GM19455 (cell line): ENCODE data around the gene MYO16.

Experiments
- ATAC-seq: cut with Tn5 transposase; IDR thresholded peaks from one replicate; pipeline ENCODE4 v1.9.1; 2021; ENCODE audit not compliant: unreplicated experiment

Gene MYO16

DNA sequence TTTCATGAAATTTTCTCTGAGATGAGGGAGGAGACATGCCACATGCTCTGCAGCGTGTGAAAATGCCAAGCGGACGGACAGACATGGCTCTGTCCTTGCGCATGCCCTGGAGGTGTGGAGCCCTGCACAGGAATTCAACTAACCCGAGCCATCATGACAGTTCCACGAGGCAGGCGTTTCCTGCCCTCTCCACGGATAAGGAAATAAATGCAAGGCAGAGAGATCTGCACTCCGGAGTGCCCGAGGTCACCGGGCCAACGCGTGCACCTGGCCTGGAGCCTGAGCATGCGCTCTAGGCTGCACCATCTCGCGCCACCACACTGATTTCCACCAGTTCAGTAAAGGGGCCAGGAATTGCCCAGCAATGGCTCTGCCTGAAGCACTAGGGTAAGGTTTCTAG, 298.2 kb downstream of the MYO16 start:
- no peak for ATAC-seq

DNA sequence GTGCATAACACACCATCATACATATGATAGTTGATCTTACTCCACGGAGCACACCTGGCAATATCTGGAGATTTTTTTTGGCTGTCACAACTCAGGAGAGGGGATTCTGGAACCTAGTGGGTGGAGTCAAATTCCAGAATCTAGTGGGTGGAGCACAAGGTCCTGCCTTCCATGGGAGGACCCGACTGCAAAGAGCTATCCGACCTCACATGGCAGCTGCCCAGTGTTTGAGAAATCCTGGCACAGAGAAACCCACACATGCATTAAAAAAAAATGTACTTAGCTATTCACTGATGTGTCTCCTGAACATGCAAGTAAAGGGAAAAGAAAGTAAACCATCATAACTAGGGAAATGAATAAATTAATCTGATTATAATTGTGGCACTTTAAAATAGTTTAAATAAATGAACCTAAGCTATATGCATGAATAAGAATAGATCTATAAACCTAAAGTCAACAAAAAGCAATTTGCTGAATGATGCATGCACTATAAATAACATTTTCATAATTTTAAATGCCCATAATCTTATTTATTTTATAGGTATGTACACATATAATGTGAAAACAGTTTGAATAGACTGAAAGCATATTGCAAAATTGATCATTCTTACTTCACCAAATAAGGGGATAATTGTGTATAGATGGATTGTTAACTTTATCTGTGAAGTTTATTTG, 300.3 kb downstream of the MYO16 start:
- no peak for ATAC-seq

DNA sequence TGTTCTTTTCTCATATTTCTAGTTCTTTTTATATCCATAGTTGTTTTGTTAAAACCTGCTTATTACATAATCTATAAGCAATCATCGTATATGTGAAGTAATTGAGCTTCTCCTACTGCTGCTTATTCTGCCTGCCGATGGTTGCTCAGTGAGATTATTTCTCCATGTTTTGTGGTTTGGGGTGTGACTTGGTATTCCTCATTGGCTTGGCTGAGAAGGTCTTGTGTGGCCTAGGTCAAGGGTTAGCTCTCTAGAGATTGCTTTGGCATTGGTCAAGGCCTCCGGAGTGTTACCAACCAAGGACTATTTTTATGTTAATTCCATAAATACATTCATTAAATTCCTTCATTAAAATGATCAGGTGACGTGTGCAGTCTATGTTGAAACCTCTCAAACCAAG, 302.8 kb downstream of the MYO16 start:
- no peak for ATAC-seq

DNA sequence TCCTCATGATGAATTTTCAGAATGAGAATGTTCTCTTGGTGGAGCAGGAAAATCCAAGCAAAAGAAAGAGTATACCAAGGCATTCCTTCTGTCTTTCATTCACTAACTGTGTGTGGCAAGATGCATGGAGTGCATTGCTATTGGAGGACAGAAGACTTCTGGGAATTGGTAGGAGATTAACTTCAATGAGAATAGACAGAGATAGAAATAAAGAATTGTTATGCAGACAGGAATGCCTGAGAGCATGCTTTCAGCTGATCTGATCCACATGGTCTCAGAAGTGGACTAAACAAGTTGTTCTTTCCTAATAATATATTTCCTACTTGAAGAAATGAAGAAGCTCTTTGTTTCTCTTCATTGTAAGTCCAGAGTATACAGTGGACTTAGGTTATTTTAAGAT, 303.6 kb downstream of the MYO16 start:
- ATAC-seq = no peak

DNA sequence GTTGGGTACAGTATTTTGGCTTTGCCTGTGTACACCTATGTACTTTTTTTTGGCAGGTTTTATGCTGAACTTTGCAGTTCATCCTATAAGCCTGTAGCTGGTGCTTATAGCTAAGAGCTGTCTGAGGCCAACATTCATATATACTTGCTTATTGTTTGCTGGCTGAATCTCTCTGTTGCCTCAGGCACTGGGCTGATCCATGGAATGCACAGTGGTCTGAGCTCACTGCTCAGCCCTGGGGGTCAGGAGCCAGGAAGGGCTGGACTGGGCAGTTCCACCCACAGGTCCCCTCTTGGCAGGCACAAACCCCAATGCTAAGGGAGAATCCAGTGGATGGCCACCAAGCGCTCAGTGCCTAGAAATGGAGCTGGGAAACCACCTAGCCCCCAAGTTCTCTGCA, 308.7 kb downstream of the MYO16 start:
- ATAC-seq = no peak

DNA sequence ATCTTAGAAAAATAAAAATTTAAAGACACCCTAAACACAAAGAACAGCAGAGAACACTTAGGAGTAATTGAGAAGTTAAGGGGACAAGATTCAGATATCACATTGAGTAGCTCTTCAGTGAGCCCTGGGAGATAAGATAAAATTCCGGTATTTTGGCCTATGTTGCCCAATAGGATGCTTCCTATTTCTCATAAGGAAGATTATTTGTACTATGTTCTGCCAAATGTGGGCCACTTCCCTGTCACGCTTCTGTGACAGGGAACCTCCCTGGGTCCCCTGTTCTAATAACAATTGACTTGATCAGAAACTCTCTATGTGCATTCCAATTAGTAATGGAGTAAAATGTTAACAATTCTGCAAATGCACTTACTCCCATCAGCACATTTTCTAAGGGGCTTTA, 310.7 kb downstream of the MYO16 start:
- ATAC-seq = no peak

DNA sequence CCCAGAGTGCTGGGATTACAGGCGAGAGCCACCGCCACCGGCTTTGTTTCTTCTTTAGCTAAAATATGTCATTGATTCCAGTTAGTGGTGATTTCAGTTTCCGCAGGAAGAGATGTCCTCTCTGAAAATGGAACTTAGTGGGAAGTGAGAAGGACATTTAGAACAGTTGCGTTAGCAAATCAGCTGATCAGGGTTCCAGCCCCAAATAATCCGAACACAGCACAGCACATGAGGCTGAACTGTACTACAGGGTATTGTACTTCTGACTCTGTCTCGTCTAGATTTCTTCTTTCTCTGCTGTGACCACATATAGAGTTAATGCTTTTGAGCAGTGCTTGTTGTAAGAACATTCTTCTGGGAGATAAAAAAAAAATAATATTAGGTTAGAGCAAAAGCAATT, 314.4 kb downstream of the MYO16 start:
- no peak for ATAC-seq

DNA sequence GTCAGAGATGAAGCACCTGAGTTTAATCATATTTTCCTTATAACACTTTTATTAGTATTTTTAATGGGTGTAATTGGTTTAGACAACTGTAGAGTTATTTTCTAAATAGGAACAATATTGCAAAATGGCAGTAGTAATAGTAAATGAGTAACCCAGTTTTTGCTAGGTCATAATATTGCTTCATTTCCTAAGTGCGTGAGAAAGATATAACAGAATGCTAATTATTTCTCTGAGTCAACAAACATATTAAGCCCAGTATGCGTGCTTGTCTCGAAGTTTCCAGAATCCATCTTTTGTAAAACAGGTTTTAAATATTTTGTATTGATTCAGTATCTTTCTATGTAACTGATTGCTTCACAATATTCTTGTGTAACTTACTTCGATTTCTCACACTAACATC, 315.3 kb downstream of the MYO16 start:
- no peak for ATAC-seq

DNA sequence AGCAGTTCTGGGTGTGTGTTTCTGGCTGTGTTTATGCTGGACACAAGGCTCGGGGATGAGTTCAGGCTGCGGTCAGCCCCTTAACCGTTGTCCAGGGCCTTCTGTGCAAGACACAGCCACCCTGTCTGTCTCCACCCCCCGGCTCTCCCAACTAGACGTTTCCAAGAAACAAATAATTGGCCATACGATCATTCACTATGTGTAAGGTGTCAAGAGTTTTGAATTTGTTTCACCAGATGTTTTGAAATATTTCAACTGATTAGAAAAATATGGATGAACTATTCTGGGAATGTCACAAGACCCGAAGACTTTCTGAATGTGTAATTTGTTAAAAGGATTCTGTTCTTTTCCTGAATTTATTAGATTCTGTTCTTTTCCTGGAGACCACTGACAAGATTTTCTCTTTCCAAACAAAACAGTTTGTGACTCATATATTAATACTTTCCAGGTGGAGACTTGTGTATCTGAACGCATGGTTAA, 318.2 kb downstream of the MYO16 start:
- no peak for ATAC-seq

DNA sequence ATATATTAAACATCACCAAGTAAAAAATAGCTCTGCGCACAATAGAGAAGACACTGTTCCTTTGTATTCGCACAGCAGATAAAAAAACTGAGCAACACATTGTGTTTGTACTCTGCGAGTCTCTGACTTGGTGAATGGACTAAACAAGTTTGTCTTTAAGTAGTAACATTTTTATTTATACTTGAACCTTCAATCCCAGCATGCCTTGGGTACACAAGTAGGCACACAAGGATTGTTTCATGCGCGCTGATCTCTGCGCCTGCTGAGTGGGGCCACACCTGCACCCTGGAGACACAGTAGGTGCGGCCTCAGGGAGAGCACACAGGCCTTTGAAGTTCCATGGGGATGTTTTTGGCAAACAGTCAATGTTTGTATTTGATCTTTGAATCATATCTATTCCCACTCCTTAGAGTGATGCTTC, 318.9 kb downstream of the MYO16 start:
- ATAC-seq = no peak

DNA sequence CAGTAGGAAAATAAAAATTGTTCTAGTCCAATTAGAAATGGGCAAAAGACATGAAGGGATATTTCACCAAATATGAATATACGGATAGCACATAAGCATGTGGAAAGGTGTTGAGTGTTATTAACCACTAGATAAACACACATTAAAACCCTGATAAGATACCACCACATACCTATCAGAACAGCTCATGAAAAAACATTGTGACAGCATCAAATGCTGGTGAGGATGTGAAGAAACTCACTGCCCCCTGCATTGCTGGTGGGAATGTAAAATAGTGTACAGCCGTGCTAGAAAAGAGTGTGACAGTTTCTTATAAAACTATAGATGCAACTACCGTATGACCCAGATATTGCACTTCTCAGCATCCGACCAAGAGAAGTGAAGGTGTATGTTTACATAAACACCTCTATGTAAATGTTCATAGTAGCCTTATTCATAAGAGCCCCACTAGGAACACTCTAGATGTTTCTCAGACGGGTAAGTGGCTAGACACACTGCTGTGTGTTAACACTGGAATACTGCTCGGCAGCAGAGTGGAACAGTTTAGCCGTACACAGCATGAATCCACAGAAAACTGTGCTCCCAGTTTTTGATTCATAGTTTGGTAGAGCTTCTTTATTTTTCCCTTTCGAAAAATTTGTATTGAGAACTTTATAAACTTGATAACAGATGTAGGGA, 321.1 kb downstream of the MYO16 start:
- ATAC-seq = no peak

DNA sequence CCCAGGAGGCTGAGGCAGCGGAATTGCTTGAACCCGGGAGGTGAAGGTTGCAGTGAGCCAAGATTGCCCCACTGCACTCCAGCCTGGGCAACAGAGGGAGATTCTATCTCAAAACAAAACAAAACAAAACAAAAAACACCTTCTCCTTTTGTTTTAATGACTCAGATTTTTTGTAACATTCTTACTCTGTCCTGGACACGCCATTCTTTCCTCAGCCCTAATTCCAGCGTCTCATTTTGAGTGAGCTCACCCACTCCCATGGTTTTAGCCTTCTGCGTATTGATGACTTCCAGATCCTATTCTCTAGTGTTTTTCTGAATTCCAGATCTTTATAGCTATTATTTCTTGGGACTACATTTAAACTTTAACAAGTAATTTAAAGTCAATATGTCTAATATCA, 326.3 kb downstream of the MYO16 start:
- no peak for ATAC-seq

DNA sequence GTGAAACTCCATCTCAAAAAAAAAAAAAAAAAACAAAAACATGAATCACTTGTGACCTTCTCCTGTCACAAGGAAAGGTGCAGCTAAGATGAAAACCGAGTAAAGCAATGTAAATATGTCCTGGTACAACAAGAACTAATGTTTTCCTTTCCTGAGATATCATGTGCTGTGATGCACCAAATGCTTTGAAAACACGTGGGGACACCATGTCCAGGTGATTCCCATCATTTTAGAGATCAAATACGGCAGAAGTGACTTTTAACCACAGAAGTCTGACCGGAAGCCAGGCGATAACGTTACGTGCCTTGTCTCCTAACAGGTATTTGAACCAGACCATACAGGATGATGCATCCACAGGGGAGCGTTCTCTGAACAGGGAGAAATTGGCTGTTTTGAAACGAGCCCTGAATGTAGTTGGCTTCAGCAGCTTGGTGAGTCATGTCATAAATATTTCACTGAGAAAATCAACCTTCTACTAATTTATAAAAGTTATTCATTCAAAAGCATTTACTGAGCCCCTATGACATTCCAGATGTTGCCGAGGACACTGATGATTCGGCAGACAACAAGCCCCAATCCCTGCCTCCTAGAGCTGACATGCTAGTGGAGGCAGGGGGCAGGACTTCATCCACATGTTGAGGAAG, 328.1 kb downstream of the MYO16 start:
- ATAC-seq = no peak

DNA sequence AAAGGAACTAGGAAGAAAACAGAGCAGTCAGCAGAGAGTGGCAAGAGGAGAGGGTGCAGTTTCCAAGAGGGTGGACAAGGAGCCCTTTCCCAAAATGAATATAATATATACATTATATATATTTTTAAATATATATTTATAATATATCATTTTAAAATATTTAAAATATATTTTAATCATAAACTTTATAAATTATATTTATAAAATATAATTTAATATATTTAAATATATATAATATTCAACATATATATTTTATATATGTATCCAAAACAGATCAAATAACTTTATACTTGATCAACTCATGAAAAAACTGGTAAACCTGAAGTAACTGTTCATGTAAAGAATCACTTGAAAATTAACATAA, 328.6 kb downstream of the MYO16 start:
- no peak for ATAC-seq

DNA sequence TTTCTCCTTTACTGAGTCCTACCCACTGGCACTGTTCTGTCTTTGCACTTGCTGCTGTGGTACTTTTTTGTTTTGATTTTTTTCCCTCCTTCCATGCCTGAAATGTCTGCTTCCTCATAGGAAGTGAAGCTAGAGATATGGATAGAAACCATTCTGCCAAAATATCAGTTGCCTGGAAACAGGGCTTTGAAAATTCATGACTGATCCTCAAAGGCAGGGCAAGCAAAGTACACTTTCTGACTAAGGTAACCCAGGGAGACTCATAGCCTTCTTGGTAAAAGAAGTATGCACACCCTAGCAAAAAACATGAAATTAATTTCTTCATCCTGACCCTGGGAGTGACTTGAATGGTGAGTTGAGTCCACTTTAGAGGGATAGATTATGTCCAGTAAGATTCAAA, 329.8 kb downstream of the MYO16 start:
- ATAC-seq = no peak

DNA sequence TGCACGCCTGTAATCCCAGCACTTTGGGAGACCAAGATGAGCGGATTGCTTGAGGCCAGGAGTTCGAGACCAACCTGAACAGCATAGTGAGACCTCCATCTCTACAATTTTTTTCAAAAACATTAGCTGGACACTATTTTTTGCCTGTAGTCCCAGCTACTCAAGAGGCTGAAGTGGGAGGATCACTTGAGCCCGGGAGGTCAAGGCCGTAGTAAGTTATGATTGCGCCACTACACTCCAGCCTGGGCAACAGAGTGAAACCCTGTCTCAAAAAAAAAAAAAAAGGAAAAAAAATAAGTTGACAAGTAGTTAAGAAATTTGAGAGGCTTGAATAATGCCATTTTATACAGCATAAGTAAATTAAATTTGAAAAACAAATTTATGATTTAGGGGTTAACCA, 330.6 kb downstream of the MYO16 start:
- no peak for ATAC-seq

DNA sequence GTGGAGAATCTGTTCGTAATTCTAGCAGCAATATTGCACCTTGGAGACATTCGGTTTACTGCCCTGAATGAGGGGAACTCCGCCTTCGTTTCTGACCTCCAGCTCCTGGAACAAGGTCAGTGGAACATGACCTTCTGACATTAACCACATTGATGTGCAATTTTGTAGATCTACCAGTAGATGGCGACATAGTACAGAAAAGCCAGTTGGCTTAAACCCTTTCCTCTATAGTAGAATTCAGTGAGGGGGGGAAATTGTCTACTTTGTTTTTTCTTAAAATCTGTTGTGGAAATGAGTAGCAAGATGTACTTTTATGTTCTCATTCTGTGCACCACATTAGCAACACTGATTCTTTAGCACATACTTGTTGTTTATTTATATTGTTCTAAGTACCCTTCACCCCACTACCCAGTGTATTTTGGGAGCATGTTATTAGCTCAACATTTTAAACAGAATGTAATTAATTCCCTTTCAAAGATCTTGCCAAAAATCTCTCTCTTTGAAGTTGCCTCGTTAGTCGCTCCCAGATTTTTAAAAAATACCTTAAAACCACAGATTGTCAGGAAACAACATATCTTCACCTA, 332.2 kb downstream of the MYO16 start:
- peak; percentile 89 for ATAC-seq

DNA sequence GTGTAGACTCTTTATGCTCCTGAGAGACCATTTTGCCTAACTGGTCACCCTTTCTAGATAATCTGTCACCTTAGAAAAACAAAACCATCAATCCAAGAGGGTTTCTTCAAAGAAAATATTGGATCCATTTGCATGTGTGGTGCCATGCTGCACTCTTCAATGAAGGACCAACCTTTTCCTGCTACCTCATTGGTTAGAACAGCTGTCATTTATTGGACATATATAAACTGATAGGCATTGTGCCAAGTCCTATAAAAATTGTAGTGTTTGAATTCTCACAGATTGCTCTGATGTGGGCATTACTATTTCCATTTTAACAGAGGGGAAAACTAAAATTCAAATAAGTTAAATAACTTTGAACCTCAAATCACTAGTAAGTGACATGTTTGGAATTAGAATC, 333.2 kb downstream of the MYO16 start:
- no peak for ATAC-seq

DNA sequence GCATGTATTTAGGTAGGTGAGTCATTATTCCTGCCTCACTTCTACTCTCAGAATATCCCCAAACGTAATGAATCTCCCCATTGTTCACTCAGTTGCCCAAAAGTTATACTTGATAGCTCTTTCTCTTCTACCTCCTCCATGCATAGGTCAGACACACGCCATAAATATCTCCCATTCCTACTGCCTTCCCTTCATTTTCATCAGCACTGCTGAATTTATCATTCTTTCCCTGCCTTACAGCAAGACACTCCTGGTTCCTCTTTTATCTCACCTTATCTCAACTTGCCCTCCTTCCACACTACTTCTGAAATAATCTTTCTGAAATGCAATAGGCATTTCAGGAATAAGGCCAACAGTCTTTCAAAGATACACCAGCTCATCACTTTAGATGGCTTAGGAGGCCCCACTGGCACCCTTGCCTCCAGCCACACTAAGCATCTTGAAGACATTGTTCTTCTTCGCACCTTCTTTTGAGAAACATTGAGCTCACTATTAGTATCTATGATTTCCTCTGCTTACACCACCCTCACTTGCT, 333.9 kb downstream of the MYO16 start:
- ATAC-seq = no peak

DNA sequence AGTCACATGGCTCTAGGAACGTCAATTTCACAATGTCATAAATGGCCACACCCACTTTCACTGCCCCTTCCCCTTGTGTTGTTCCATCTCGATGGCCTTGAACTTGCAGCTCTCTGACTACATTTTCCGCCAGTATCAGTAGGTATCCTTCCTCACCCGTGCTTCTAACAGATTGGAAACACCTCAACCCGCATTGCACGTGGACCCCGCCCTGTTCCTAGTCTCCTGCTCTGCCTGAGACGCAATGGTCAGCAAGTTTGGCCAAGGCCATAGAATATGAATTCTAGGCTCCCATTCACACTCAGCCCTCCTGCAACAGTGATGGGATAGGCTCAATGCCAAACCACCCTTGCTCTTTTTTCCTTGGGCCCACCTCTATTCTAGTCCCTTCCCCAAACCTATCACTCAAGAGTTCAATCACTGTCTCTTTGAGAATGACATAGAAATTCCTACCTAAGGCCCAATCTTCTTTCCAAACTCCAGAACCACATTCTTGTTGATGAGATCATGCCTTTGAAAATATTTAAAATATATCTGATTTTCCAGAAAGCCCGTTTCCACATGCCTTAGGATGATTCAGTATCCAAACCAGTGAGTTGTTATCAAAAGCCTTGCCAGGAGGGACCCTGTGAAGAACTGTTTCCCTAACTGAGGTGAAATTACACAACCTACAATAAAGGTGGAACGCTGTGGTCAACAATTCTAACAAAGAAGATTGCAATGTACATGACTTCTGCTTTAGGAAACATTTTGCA, 334.6 kb downstream of the MYO16 start:
- no peak for ATAC-seq

DNA sequence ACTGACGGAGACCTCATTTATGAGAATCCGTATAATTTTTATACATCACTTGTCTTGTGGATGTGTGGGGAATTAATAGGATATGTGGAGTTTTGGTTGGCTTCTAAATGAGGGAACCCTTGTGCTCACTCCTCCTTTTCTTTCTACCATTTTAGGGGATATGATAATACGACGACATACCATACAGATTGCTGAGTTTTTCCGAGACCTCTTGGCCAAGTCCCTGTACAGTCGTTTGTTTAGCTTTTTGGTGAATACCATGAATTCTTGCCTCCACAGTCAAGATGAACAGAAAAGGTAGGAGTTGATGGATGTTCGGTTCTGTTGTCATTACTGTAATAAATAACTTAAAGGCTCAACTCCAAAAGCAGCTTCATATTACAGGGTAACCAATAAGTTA, 335.2 kb downstream of the MYO16 start:
- no peak for ATAC-seq
